Body of pancreas (tissue), 4 donors: Measurements from ENCODE around the gene TSSK2.

Experiments
- POLR2A ChIP-seq, 3 donors: fragments of 450-650 bp; IDR thresholded peaks; one replicate each; pipeline ENCODE4 v1.6.1; 2016; ENCODE audit warnings: antibody characterized with exemption in 3 of 3, mild to moderate bottlenecking in 2 of 3
- TF ChIP-seq, protein P1 (sequence below), 7 experiments: fragments of 450-650 bp in 4 of 7; fragments of 200-600 bp in 3 of 7; sonication (generic) in 3 of 7; IDR thresholded peaks; one replicate each; pipeline ENCODE4 v1.5.1; 2016 to 2019; ENCODE audit warnings: antibody characterized with exemption in 7 of 7

GRCh38 chr22:19179497-19180048 is 48.5 kb downstream of the TSSK2 start:
- TF ChIP-seq POLR2A (IDR thresholded peaks at IDR 0.05): no peak
- TF ChIP-seq, protein P1, sequence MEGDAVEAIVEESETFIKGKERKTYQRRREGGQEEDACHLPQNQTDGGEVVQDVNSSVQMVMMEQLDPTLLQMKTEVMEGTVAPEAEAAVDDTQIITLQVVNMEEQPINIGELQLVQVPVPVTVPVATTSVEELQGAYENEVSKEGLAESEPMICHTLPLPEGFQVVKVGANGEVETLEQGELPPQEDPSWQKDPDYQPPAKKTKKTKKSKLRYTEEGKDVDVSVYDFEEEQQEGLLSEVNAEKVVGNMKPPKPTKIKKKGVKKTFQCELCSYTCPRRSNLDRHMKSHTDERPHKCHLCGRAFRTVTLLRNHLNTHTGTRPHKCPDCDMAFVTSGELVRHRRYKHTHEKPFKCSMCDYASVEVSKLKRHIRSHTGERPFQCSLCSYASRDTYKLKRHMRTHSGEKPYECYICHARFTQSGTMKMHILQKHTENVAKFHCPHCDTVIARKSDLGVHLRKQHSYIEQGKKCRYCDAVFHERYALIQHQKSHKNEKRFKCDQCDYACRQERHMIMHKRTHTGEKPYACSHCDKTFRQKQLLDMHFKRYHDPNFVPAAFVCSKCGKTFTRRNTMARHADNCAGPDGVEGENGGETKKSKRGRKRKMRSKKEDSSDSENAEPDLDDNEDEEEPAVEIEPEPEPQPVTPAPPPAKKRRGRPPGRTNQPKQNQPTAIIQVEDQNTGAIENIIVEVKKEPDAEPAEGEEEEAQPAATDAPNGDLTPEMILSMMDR (IDR thresholded peaks at IDR 0.05): peak; percentile 45 to 81 (median 73)
